ENCODE measurements around the gene DEFB128.

- TF ChIP-seq, protein P1, sequence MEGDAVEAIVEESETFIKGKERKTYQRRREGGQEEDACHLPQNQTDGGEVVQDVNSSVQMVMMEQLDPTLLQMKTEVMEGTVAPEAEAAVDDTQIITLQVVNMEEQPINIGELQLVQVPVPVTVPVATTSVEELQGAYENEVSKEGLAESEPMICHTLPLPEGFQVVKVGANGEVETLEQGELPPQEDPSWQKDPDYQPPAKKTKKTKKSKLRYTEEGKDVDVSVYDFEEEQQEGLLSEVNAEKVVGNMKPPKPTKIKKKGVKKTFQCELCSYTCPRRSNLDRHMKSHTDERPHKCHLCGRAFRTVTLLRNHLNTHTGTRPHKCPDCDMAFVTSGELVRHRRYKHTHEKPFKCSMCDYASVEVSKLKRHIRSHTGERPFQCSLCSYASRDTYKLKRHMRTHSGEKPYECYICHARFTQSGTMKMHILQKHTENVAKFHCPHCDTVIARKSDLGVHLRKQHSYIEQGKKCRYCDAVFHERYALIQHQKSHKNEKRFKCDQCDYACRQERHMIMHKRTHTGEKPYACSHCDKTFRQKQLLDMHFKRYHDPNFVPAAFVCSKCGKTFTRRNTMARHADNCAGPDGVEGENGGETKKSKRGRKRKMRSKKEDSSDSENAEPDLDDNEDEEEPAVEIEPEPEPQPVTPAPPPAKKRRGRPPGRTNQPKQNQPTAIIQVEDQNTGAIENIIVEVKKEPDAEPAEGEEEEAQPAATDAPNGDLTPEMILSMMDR (conservative IDR thresholded peaks at IDR 0.05; ENCODE audit: low read depth, low read length) = no peak
- TF ChIP-seq EZH2 (IDR thresholded peaks at IDR 0.05; ENCODE audit: borderline replicate concordance, low read depth, low read length, poor library complexity, severe bottlenecking) = no peak
These were observed 26.3 kb upstream of the DEFB128 start for GRCh38 chr20:215796-216195.

Measured in A673 (cell line).